HepG2 (cell line): Measurements from ENCODE around the gene CACNA2D3. TPM values are rescaled to one million over a fixed set of nuclear protein-coding genes. Genes with fewer than 3 reads are reported as not detected.

Experiments
- ARNT ChIP-seq: fragments of 450-650 bp; IDR thresholded peaks from 2 replicates; pipeline ENCODE4 v1.6.1; 2017
- DDIT3 ChIP-seq: sonication (generic); formaldehyde crosslinking; IDR thresholded peaks from 2 replicates; pipeline ENCODE4 v1.4.0; 2020; ENCODE audit warnings: mild to moderate bottlenecking, missing genetic modification reagents
- ELF4 ChIP-seq: sonication (generic); formaldehyde crosslinking; IDR thresholded peaks from 2 replicates; pipeline ENCODE4 v1.5.0; 2020; ENCODE audit warnings: missing genetic modification reagents, mild to moderate bottlenecking, moderate library complexity, borderline replicate concordance
- FOXO1 ChIP-seq: sonication (generic); formaldehyde crosslinking; IDR thresholded peaks from 2 replicates; pipeline ENCODE4 v1.4.0; 2020; ENCODE audit warnings: missing genetic modification reagents
- HES4 ChIP-seq: sonication (generic); formaldehyde crosslinking; IDR thresholded peaks from 2 replicates; pipeline ENCODE4 v1.9.0; 2021; ENCODE audit warnings: mild to moderate bottlenecking, missing genetic modification reagents, borderline replicate concordance
- HNF4A ChIP-seq: sonication (generic); formaldehyde crosslinking; IDR thresholded peaks from 2 replicates; pipeline ENCODE4 v1.4.0; 2020; ENCODE audit warnings: missing genetic modification reagents
- HNRNPK ChIP-seq: fragments of 200-400 bp; formaldehyde crosslinking; IDR thresholded peaks from 2 replicates; pipeline ENCODE4 v1.6.1; 2018; ENCODE audit warnings: low read length, low read depth, moderate library complexity, mild to moderate bottlenecking; ENCODE audit not compliant: poor library complexity, severe bottlenecking
- JUNB ChIP-seq: sonication (generic); formaldehyde crosslinking; IDR thresholded peaks from 2 replicates; pipeline ENCODE4 v1.8.0; 2022; ENCODE audit warnings: missing genetic modification reagents, mild to moderate bottlenecking, borderline replicate concordance
- KLF6 ChIP-seq: IDR thresholded peaks from 2 replicates; pipeline ENCODE4 v1.8.0; 2016; ENCODE audit warnings: missing biosample characterization, missing genetic modification reagents
- MAFF ChIP-seq: IDR thresholded peaks from 2 replicates; pipeline ENCODE4 v1.6.1; 2011; ENCODE audit warnings: low read depth, low read length, improper control_type of control experiment
- NR1H2 ChIP-seq: sonication (generic); formaldehyde crosslinking; IDR thresholded peaks from 2 replicates; pipeline ENCODE4 v1.8.1; 2022; ENCODE audit warnings: low read depth, missing genetic modification reagents, borderline replicate concordance
- PAX8 ChIP-seq: sonication (generic); formaldehyde crosslinking; IDR thresholded peaks from 2 replicates; pipeline ENCODE4 v1.8.0; 2022; ENCODE audit warnings: mild to moderate bottlenecking, missing genetic modification reagents, borderline replicate concordance
- PPARG ChIP-seq: conservative IDR thresholded peaks from 2 replicates; pipeline ENCODE4 v1.6.1; 2016; ENCODE audit warnings: missing biosample characterization, missing genetic modification reagents
- SIN3B ChIP-seq: fragments of 150-350 bp; IDR thresholded peaks from 2 replicates; pipeline ENCODE4 v1.6.1; 2014; ENCODE audit warnings: low read length
- SMARCC2 ChIP-seq: fragments of 450-650 bp; IDR thresholded peaks from 2 replicates; pipeline ENCODE4 v1.6.1; 2017; ENCODE audit warnings: antibody characterized with exemption, mild to moderate bottlenecking
- SNAPC5 ChIP-seq: sonication (generic); formaldehyde crosslinking; IDR thresholded peaks from 2 replicates; pipeline ENCODE4 v1.8.1; 2023; ENCODE audit warnings: mild to moderate bottlenecking, missing genetic modification reagents, borderline replicate concordance
- U2AF2 ChIP-seq: fragments of 200-400 bp; formaldehyde crosslinking; IDR thresholded peaks from 2 replicates; pipeline ENCODE4 v1.6.1; 2017; ENCODE audit warnings: low read depth, mild to moderate bottlenecking, low read length
- WIZ ChIP-seq: sonication (generic); formaldehyde crosslinking; IDR thresholded peaks from 2 replicates; pipeline ENCODE4 v1.5.1; 2020; ENCODE audit warnings: mild to moderate bottlenecking, missing genetic modification reagents
- ZBTB14 ChIP-seq: sonication (generic); formaldehyde crosslinking; IDR thresholded peaks from 2 replicates; pipeline ENCODE4 v1.4.0; 2020; ENCODE audit warnings: missing genetic modification reagents
- ZBTB49 ChIP-seq: sonication (generic); formaldehyde crosslinking; IDR thresholded peaks from 2 replicates; pipeline ENCODE4 v1.4.0; 2020; ENCODE audit warnings: missing genetic modification reagents, borderline replicate concordance
- ZFYVE20 ChIP-seq: sonication (generic); formaldehyde crosslinking; IDR thresholded peaks from 2 replicates; pipeline ENCODE4 v1.8.0; 2023; ENCODE audit warnings: low read depth, mild to moderate bottlenecking, moderate library complexity, missing genetic modification reagents, borderline replicate concordance
- ZNF180 ChIP-seq: sonication (generic); formaldehyde crosslinking; IDR thresholded peaks from 2 replicates; pipeline ENCODE4 v1.4.0; 2020; ENCODE audit warnings: low read depth, missing genetic modification reagents, borderline replicate concordance
- ZNF205 ChIP-seq: IDR thresholded peaks from 2 replicates; pipeline ENCODE4 v1.6.1; 2018; ENCODE audit warnings: missing biosample characterization, missing genetic modification reagents
- ZNF317 ChIP-seq: sonication (generic); formaldehyde crosslinking; IDR thresholded peaks from 2 replicates; pipeline ENCODE4 v1.5.0; 2020; ENCODE audit warnings: mild to moderate bottlenecking, missing genetic modification reagents
- ZNF570 ChIP-seq: sonication (generic); formaldehyde crosslinking; IDR thresholded peaks from 2 replicates; pipeline ENCODE4 v1.4.0; 2020; ENCODE audit warnings: mild to moderate bottlenecking, missing genetic modification reagents, borderline replicate concordance
- ZNF589 ChIP-seq: sonication (generic); formaldehyde crosslinking; conservative IDR thresholded peaks from 2 replicates; pipeline ENCODE4 v1.8.0; 2022; ENCODE audit warnings: mild to moderate bottlenecking, moderate library complexity, missing genetic modification reagents
- ZNF678 ChIP-seq: sonication (generic); formaldehyde crosslinking; IDR thresholded peaks from 2 replicates; pipeline ENCODE4 v1.4.0; 2020; ENCODE audit warnings: mild to moderate bottlenecking, missing genetic modification reagents
- ZNF772 ChIP-seq: sonication (generic); formaldehyde crosslinking; IDR thresholded peaks from 2 replicates; pipeline ENCODE4 v1.5.0; 2020; ENCODE audit warnings: mild to moderate bottlenecking, missing genetic modification reagents
- ZSCAN21 ChIP-seq: sonication (generic); formaldehyde crosslinking; IDR thresholded peaks from 2 replicates; pipeline ENCODE4 v1.8.0; 2022; ENCODE audit warnings: mild to moderate bottlenecking, missing genetic modification reagents, moderate library complexity, borderline replicate concordance
- polyA plus RNA-seq, 8 experiments: library from polyadenylated mRNA; depleted of rRNA in 3 of 8; stranded (reverse) in 7 of 8; unstranded in 1 of 8; fragments of >200 nt; fragmentation: Illumina TruSeq in 4 of 8; extraction: Trizol in 4 of 8; gene quantifications; 2 replicates each; pipeline versions ENCODE4 v1.2.1 to v1.2.3, GENCODE V29; 2011 to 2016; ENCODE audit warnings: low read depth in 4 of 8, missing spikeins in 1 of 8, mixed read lengths in 1 of 8; ENCODE audit not compliant: insufficient read depth in 1 of 8
- total RNA-seq, 5 experiments: library from RNA; depleted of rRNA; stranded (reverse); fragments of >200 nt; fragmentation: Illumina TruSeq; extraction: Trizol; gene quantifications; 2 replicates each; pipeline ENCODE4 v1.2.3, GENCODE V29; 2016; ENCODE audit warnings: low read depth in 1 of 5

CACNA2D3 gene
- total and polyA plus RNA-seq, 2 of the 13 experiments (the other 11 are each of a cell fraction or from before 2014, with no cell fraction given) = not detected

- TF ChIP-seq SMARCC2 (no peak), ZNF317 (CRISPR knock-in tag) (no peak), SNAPC5 (no peak), SIN3B (no peak), FOXO1 (CRISPR knock-in tag) (peak; percentile 48; the same call in 1 of the 2 replicates), ZBTB49 (peak; percentile 71; the same call in 1 of the 2 replicates), ZNF678 (CRISPR knock-in tag) (no peak), ZNF570 (CRISPR knock-in tag) (no peak), U2AF2 (no peak), NR1H2 (CRISPR knock-in tag) (no peak), ELF4 (CRISPR knock-in tag) (no peak), ZNF589 (CRISPR knock-in tag) (no peak), DDIT3 (no peak), ZSCAN21 (CRISPR knock-in tag) (peak; percentile 72; the same call in 1 of the 2 replicates), KLF6 (CRISPR knock-in tag) (peak; percentile 81; the same call in 1 of the 2 replicates), HES4 (CRISPR knock-in tag) (no peak), ZNF205 (CRISPR knock-in tag) (peak; percentile 60; the same call in 1 of the 2 replicates), ZNF772 (CRISPR knock-in tag) (no peak), ZNF180 (CRISPR knock-in tag) (no peak), MAFF (no peak), JUNB (CRISPR knock-in tag) (no peak), ZFYVE20 (CRISPR knock-in tag) (no peak), HNF4A (no peak), WIZ (peak; percentile 91), ZBTB14 (no peak), PAX8 (CRISPR knock-in tag) (no peak), HNRNPK (no peak), ARNT (no peak), PPARG (no peak)
Observed at GRCh38 chr3:54188176-54188791, 65.9 kb downstream of the CACNA2D3 start (continued).
